ENCODE data around the gene UBE2G2.

GRCh38 chr21:44784810-44785209, 16.8 kb downstream of the UBE2G2 start:
- TF ChIP-seq TAF1 (IDR thresholded peaks at IDR 0.05; ENCODE audit: low read depth, low read length) (no peak), POLR2A (IDR thresholded peaks at IDR 0.05; ENCODE audit: low read depth, low read length) (no peak), PAX5 (IDR thresholded peaks at IDR 0.05; ENCODE audit: insufficient read depth, low read length, severe bottlenecking) (no peak)

Measured in GM12891 (cell line).